Mesenteric fat pad (tissue), 1 donor: Measurements from ENCODE around the gene OR14C36. TPM values are rescaled to one million over a fixed set of nuclear protein-coding genes. Genes with fewer than 3 reads are reported as not detected.

Source experiments
- total RNA-seq: library from RNA; stranded (reverse); fragmentation: NEBNext Ultra II Directional; extraction: Animal tissue kit (Norgen Biotek cat#: 25700); gene quantifications from one replicate; pipeline ENCODE4 v1.2.1, GENCODE V29; 2021
- donor health status: DM: yes; HTN: yes; CAD: no.

OR14C36 gene
- total RNA-seq, 1 donor from 2014 or later = not detected

Other genes with a start within 250 kb of the OR14C36 start
- not detected for gene OR2M5, start 203.6 kb upstream of the OR14C36 start, total RNA-seq
- not detected for gene OR2M2, start 174.0 kb upstream of the OR14C36 start, total RNA-seq
- gene OR2M3, start 151.5 kb upstream of the OR14C36 start, total RNA-seq = not detected
- gene OR2M4, start 117.4 kb upstream of the OR14C36 start, total RNA-seq = not detected
- gene OR2T33, start 70.8 kb upstream of the OR14C36 start, total RNA-seq = not detected
- not detected for gene OR2T12, start 45.4 kb upstream of the OR14C36 start, total RNA-seq
- not detected for gene OR2M7, start 24.2 kb upstream of the OR14C36 start, total RNA-seq
- not detected for gene OR2T4, start 12.9 kb downstream of the OR14C36 start, total RNA-seq
- gene OR2T6, start 27.0 kb downstream of the OR14C36 start, total RNA-seq = not detected
- not detected for gene OR2T1, start 54.3 kb downstream of the OR14C36 start, total RNA-seq
- not detected for gene OR2T2, start 96.9 kb downstream of the OR14C36 start, total RNA-seq
- not detected for gene OR2T3, start 124.6 kb downstream of the OR14C36 start, total RNA-seq
- not detected for gene OR2T5, start 139.8 kb downstream of the OR14C36 start, total RNA-seq
- gene OR2G6, start 159.3 kb downstream of the OR14C36 start, total RNA-seq = not detected
- not detected for gene OR2T29, start 214.0 kb downstream of the OR14C36 start, total RNA-seq
- gene OR2T34, start 226.0 kb downstream of the OR14C36 start, total RNA-seq = not detected
- not detected for gene OR2T10, start 248.9 kb downstream of the OR14C36 start, total RNA-seq